Colon (tissue), 2 donors: ENCODE results near the gene RTP3.

Experiments used
- FAIRE-seq: peaks from 2 replicates; lab custom pipeline; 2012; peaks lifted over from hg19 to GRCh38; lab: Jason Lieb, UNC
- donor health status: control.
- donor health status: control.

Gene RTP3

GRCh38 chr3:46469680-46470357 is 28.0 kb upstream of the RTP3 start:
- no peak for FAIRE-seq

GRCh38 chr3:46470831-46471230 is 26.9 kb upstream of the RTP3 start:
- FAIRE-seq = no peak

GRCh38 chr3:46471371-46471914 is 26.3 kb upstream of the RTP3 start:
- no peak for FAIRE-seq

GRCh38 chr3:46472736-46473135 is 25.0 kb upstream of the RTP3 start:
- FAIRE-seq = no peak

GRCh38 chr3:46477145-46477544 is 20.6 kb upstream of the RTP3 start:
- FAIRE-seq = no peak

- no peak for FAIRE-seq
Measured at GRCh38 chr3:46477756-46478155, 20.0 kb upstream of the RTP3 start.

- FAIRE-seq = no peak
Measured at GRCh38 chr3:46478341-46478740, 19.4 kb upstream of the RTP3 start.

- FAIRE-seq = no peak
Measured at GRCh38 chr3:46479021-46479420, 18.8 kb upstream of the RTP3 start.

GRCh38 chr3:46479696-46480095 is 18.1 kb upstream of the RTP3 start:
- no peak for FAIRE-seq

- no peak for FAIRE-seq
Measured at GRCh38 chr3:46480491-46481195, 17.1 kb upstream of the RTP3 start.

GRCh38 chr3:46481636-46482035 is 16.1 kb upstream of the RTP3 start:
- FAIRE-seq = no peak

- FAIRE-seq = no peak
Measured at GRCh38 chr3:46482632-46483350, 15.0 kb upstream of the RTP3 start.

- no peak for FAIRE-seq
Measured at GRCh38 chr3:46483825-46484224, 14.0 kb upstream of the RTP3 start.

GRCh38 chr3:46484388-46484787 is 13.4 kb upstream of the RTP3 start:
- no peak for FAIRE-seq

- no peak for FAIRE-seq
Measured at GRCh38 chr3:46484911-46485778, 12.6 kb upstream of the RTP3 start.

- FAIRE-seq = no peak
Measured at GRCh38 chr3:46485779-46486175, 12.0 kb upstream of the RTP3 start.

GRCh38 chr3:46488735-46489361 is 8.9 kb upstream of the RTP3 start:
- no peak for FAIRE-seq

GRCh38 chr3:46489381-46489780 is 8.4 kb upstream of the RTP3 start:
- no peak for FAIRE-seq

GRCh38 chr3:46489875-46490274 is 7.9 kb upstream of the RTP3 start:
- FAIRE-seq = no peak

- FAIRE-seq = no peak
Measured at GRCh38 chr3:46490338-46491084, 7.3 kb upstream of the RTP3 start.
